NCI-H2029 treated with DMSO at 0.1 percent for 48 hours (cell line): ENCODE data around the gene ERG.

ENCODE experiments used
- DNase-seq: peaks from one replicate; lab custom pipeline; 2025; lab: John Stamatoyannopoulos, UW

The ERG gene

DNA sequence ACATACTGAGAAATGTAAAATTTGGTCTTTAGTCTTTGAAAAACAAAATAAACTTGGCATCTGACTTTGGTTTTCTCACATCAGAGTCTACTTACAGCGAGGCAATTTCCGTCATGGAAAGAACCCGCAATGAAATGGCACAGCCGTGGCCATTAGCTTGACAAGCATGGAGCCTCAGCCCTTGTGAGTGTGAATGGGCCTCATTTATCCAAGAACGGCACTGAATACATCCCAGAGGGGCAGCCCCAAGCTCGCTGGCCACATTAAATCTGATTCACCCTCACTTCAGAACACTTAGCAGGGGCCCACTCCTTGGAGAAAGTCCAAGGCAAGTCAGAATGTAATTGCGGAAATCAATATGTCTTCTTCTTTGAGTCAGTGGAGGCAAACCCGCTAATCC is 64.8 kb downstream of the ERG start:
- DNase-seq: no peak

DNA sequence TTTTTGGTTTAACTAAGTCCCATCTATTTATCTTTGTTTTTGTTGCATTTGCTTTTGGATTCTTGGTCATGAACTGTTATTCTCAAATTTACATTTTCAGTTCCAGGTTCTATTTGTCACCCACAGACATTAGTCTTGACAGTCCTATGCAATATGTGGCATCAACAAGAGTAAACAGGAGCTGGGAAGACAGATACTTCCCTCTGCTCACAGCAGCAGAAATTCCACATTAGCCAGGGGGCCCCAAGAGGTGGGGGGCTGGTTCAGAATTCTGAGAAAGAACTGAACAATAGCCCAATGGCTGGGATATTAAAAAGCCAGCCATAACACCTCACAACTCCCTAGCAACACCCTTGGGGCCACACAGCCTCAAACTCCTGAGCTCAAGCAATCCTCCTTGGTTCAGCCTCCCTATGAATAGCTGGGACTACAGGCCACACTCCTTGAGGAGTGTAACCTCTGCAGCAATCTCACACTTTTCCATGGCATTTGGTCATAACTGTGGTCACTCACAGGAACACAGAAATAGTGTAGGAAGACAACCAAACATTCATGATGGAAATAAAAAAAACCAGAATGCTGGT is 67.8 kb downstream of the ERG start:
- DNase-seq: no peak

DNA sequence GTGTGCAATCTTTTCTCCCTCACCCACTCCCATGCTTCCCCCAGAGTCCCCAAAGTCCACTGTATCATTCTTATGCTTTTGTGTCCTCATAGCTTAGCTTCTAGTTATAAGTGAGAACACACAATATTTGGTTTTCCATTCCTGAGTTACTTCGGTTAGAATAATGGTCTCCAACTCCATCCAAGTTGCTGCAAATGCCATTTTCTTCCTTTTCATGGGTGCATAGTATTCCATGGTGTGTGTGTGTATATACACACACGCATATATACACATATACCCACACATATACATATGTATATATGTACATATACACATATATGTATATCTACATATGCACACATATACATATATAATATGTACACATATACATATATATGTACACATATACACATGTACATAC is 69.3 kb downstream of the ERG start:
- no peak for DNase-seq

DNA sequence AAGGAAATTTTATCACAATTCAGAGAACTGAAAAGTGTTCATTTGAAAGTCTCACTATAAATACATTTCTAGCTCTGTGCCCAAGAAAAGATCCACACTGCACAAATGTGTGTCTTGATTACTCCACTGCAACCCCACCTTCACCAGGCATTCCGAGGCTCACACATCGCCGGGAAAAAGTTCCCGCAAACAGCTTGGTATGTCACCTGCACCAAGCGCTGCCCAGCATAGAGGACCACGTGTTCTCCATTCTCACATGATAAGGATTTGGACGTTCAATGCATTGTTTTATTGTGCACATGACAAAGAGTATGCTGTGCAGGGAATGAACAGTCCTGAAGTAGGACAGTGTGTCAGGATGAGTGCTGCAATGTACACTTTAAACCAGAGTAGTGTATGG is 70.1 kb downstream of the ERG start:
- DNase-seq: no peak

GRCh38 chr21:38424305-38425019 is 73.8 kb downstream of the ERG start:
- no peak for DNase-seq

- no peak for DNase-seq
These were observed 76.2 kb downstream of the ERG start for GRCh38 chr21:38422082-38422481.

DNA sequence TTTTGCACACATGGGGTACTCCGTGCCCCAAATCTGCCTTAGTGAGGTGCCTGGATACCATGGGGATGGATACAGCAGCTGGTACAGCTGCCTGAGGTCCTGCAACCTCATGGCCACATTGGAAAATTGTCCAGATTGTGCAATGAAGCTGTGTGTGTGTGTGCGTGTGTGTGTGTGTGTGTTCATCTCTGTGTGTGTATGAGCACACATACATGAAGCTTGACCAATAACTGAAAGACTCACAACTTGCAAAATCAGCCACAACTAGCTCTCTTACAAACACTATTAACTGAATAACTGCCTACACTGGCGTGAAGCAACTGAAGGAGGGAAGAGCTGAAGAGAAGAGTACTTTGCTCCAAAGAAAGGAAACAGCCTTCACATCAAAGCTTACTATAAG is 78.1 kb downstream of the ERG start:
- no peak for DNase-seq

DNA sequence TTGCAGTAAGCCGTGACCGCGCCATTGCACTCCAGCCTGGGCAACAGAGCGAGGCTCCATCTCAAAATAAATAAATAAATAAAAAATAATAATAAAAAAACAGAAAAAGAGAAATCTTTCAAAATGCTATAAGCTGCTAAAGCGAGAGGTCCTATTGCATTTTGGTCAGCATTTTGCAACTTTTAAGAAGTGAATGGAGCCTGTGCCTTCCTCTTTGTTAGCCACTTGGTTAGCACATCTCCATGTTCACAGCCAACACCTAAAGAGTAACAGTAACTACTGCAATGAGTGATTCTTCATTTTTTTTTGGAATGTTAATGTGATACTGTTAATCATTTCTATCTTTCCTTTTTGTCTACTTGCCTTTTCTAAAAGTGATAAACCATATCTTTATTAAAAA is 80.6 kb downstream of the ERG start:
- DNase-seq: no peak

- no peak for DNase-seq
These were observed 81.5 kb downstream of the ERG start for GRCh38 chr21:38416791-38417190.

GRCh38 chr21:38413958-38414548 is 84.2 kb downstream of the ERG start:
- no peak for DNase-seq

DNA sequence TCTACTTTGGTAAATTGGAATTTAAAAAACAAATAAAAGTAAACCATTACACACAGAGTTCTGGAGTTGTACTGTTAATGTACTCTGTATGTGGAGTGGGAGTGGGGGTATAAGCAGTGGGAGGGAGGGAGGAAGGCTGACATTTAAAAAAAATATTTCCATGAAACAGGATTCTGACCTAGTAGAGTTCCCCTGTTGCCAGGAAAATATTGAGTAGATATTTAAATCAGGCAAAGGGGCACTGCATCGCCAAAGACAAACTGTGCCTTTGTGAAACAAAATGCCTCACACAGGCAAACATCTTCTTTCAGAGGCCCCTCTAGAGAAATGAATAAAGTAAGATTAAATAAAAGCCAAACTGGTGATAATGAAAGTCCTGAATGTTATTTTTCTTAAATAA is 87.8 kb downstream of the ERG start:
- DNase-seq: no peak

GRCh38 chr21:38409907-38410306 is 88.4 kb downstream of the ERG start:
- no peak for DNase-seq

GRCh38 chr21:38404177-38404576 is 94.1 kb downstream of the ERG start:
- DNase-seq: no peak

DNA sequence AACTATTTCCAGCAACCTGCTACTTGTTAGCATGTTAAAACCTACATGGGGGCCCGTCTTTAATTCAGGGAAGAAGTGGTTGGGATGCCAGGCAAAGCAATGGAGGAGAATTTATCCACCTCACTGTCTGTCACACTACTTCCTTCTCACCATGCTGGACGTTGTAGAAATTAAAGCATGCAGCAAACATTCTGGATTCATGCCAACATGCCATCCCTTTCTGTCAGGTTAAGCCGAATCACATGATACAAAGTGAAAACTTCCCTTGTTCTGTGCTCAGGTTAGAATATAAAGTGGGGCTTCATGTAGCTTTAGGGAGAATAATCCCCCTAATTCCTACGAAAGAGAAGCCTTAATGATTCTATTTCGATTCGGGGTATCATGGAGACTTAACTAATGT is 95.5 kb downstream of the ERG start:
- DNase-seq: no peak

- DNase-seq: no peak
These were observed 96.0 kb downstream of the ERG start for GRCh38 chr21:38402291-38402690.

GRCh38 chr21:38401191-38401926 is 96.9 kb downstream of the ERG start:
- DNase-seq: no peak

GRCh38 chr21:38400195-38400919 is 97.9 kb downstream of the ERG start:
- no peak for DNase-seq

- DNase-seq: no peak
These were observed 99.2 kb downstream of the ERG start for GRCh38 chr21:38399103-38399502.

GRCh38 chr21:38396325-38396724 is 102.0 kb downstream of the ERG start:
- no peak for DNase-seq

DNA sequence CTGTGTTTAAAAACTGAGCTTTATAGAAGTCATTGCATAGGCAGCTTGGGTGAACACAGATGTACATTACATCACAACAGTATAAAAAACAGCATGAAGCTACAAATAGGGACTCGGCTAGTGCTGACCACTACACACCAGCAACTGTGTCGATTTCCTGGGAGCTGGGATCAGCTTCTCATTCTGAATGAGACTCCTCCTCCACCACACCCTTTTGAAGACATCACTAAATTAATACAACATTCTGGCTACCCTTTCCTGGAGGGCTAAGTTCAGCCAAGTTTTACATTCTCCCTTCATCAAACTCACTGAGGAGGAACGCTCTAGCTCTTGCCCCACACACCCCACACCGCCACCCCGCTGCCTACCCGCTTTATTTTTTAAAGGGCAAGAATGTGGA is 102.7 kb downstream of the ERG start:
- DNase-seq: no peak

DNA sequence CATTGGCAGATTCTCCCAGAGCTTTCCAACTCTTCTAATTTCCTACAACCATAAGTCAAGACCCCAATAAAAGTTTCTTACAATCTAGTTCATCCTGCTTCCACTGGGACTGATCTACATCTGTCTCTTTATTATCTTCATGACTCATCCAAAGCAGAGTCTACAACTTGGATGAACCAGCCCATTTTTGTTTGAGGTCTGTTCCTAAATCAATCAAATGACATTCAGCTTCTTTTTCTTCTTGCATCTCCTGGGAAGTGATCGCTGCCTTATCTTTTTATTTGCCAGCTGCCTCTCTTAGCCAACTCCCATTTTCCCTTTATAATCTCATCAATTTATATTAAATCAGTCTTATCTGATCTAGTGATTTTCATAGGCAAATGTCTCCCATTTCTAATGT is 105.6 kb downstream of the ERG start:
- DNase-seq: no peak

DNA sequence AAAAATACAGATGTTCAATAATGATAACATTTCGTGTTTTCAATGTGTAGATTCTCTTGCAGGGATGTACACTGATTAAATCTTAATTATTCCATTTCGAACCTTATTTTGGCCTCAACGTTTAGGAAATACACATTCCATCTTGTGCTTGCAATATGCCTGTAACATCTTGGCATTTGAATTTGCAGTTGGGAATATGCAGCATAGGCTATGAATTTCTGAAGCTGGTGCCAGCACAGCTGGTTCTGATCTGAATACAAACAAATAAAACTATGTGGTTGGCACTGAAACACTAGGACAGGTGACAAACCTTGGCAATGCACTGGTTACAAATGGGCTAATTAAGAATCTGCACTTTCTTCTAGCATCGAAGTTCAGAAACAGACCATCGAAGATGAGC is 108.4 kb downstream of the ERG start:
- no peak for DNase-seq

DNA sequence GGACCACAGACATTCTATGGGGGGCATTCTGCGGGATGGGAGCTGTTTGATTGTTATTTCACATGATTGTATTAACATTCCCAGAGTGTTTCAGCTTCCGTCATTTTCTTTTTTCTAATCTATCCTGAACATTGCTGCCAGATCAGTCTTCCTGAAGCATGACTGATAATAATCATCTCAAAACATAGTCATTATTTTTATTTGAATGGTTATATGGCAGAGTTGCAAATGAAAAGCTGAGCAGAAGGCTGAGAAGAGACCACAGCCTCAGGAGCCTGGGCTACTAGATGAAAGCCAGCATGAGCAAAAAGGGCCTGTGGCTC is 109.0 kb downstream of the ERG start:
- DNase-seq: no peak
